DND-41 (cell line): ENCODE measurements around the gene UBTD1.

Experiments
- ATAC-seq: fragments of 200-7000 bp; cut with Tn5 transposase; 3 replicates; pipeline ENCODE4 v1.9.1; 2021; ENCODE audit warnings: low read depth; ENCODE audit not compliant: insufficient read depth
- DNase-seq: peaks from one replicate; pipeline ENCODE4 v3.0.0-alpha.2; 2020
- H2AFZ ChIP-seq: 2 replicates; pipeline ENCODE4 v1.6.0; 2012; ENCODE audit warnings: low read depth, low read length
- H3K27ac ChIP-seq: 2 replicates; pipeline ENCODE4 v1.5.1; 2012; ENCODE audit warnings: low read length, inconsistent platforms
- H3K27me3 ChIP-seq: fragments of 200-600 bp; sonication (generic); 2 replicates; pipeline ENCODE4 v1.6.0; 2012; ENCODE audit warnings: low read length, mild to moderate bottlenecking, inconsistent platforms; ENCODE audit not compliant: insufficient read depth, poor library complexity
- H3K36me3 ChIP-seq: 2 replicates; pipeline ENCODE4 v1.5.1; 2012; ENCODE audit warnings: low read length, inconsistent platforms; ENCODE audit not compliant: insufficient read depth
- H3K4me1 ChIP-seq: 2 replicates; pipeline ENCODE4 v1.5.1; 2012; ENCODE audit warnings: mild to moderate bottlenecking, low read length; ENCODE audit not compliant: insufficient read depth
- H3K4me2 ChIP-seq: 2 replicates; pipeline ENCODE4 v1.6.0; 2012; ENCODE audit warnings: mild to moderate bottlenecking, moderate library complexity, low read length, inconsistent platforms; ENCODE audit not compliant: insufficient read depth
- H3K4me3 ChIP-seq, 2 experiments: fragments of 200-600 bp in 1 of 2; shearing (Covaris generic) in 1 of 2; 2 replicates each; pipeline ENCODE4 v1.5.1; 2012 to 2016; ENCODE audit warnings: inconsistent platforms in 2 of 2, low read length in 2 of 2, mild to moderate bottlenecking in 2 of 2, low read depth in 1 of 2, moderate library complexity in 1 of 2
- H3K79me2 ChIP-seq: 2 replicates; pipeline ENCODE4 v1.6.0; 2012; ENCODE audit warnings: low read length, inconsistent platforms; ENCODE audit not compliant: insufficient read depth
- H3K9ac ChIP-seq: 2 replicates; pipeline ENCODE4 v1.6.0; 2012; ENCODE audit warnings: low read depth, mild to moderate bottlenecking, inconsistent platforms, low read length, moderate library complexity
- H3K9me3 ChIP-seq: 2 replicates; pipeline ENCODE4 v1.5.1; 2012; ENCODE audit warnings: low read length, moderate library complexity, mild to moderate bottlenecking, inconsistent platforms; ENCODE audit not compliant: insufficient read depth, severe bottlenecking
- H4K20me1 ChIP-seq: 2 replicates; pipeline ENCODE4 v1.6.0; 2012; ENCODE audit warnings: low read length; ENCODE audit not compliant: insufficient read depth
- EZH2 ChIP-seq: IDR thresholded peaks from 3 replicates; pipeline ENCODE4 v1.6.1; 2012; ENCODE audit warnings: borderline replicate concordance, low read depth, mild to moderate bottlenecking, moderate library complexity, low read length, inconsistent platforms; ENCODE audit not compliant: severe bottlenecking
- TF ChIP-seq, protein P1 (sequence below): IDR thresholded peaks from 2 replicates; pipeline ENCODE4 v1.5.1; 2012; ENCODE audit warnings: borderline replicate concordance, low read length, moderate library complexity, mild to moderate bottlenecking; ENCODE audit not compliant: poor library complexity, severe bottlenecking; ENCODE audit errors: extremely low read depth

Gene UBTD1

GRCh38 chr10:97566336-97566996, 67.7 kb downstream of the UBTD1 start:
- H3K4me1 ChIP-seq, result no peaks in the 10 kb centered on the region
- H3K4me2 ChIP-seq, result no peak overlapping the region
- TF ChIP-seq EZH2, result no peak
- TF ChIP-seq, protein P1, sequence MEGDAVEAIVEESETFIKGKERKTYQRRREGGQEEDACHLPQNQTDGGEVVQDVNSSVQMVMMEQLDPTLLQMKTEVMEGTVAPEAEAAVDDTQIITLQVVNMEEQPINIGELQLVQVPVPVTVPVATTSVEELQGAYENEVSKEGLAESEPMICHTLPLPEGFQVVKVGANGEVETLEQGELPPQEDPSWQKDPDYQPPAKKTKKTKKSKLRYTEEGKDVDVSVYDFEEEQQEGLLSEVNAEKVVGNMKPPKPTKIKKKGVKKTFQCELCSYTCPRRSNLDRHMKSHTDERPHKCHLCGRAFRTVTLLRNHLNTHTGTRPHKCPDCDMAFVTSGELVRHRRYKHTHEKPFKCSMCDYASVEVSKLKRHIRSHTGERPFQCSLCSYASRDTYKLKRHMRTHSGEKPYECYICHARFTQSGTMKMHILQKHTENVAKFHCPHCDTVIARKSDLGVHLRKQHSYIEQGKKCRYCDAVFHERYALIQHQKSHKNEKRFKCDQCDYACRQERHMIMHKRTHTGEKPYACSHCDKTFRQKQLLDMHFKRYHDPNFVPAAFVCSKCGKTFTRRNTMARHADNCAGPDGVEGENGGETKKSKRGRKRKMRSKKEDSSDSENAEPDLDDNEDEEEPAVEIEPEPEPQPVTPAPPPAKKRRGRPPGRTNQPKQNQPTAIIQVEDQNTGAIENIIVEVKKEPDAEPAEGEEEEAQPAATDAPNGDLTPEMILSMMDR, result no peak
- no peak overlapping the region for H3K27ac ChIP-seq
- H3K79me2 ChIP-seq, result no peaks in the 10 kb centered on the region
- no peaks in the 10 kb centered on the region for H3K36me3 ChIP-seq
- no peak overlapping the region for H3K9ac ChIP-seq
- H3K9me3 ChIP-seq, result no peaks in the 10 kb centered on the region
- no peak overlapping the region for H3K4me3 ChIP-seq
- no peak overlapping the region for H2AFZ ChIP-seq
- H4K20me1 ChIP-seq, result no peaks in the 10 kb centered on the region
- DNase-seq (no peak), ATAC-seq (no peak)
- H3K27me3 ChIP-seq, result no peaks in the 10 kb centered on the region

- no peaks in the 10 kb centered on the region for H4K20me1 ChIP-seq
- H3K27me3 ChIP-seq, result no peaks in the 10 kb centered on the region
- H3K4me3 ChIP-seq, result no peak overlapping the region
- H3K9me3 ChIP-seq, result no peaks in the 10 kb centered on the region
- TF ChIP-seq, protein P1, result no peak
- no peak for TF ChIP-seq EZH2
- H3K9ac ChIP-seq, result no peak overlapping the region
- no peak overlapping the region for H3K27ac ChIP-seq
- no peaks in the 10 kb centered on the region for H3K79me2 ChIP-seq
- no peak for ATAC-seq
- H3K4me2 ChIP-seq, result no peak overlapping the region
- no peak overlapping the region for H2AFZ ChIP-seq
- no peak for DNase-seq
- H3K36me3 ChIP-seq, result no peaks in the 10 kb centered on the region
- no peaks in the 10 kb centered on the region for H3K4me1 ChIP-seq
Measured at GRCh38 chr10:97567891-97568290, 69.2 kb downstream of the UBTD1 start.

GRCh38 chr10:97570146-97570788, 71.5 kb downstream of the UBTD1 start:
- H3K27ac ChIP-seq, result no peak overlapping the region
- no peaks in the 10 kb centered on the region for H3K36me3 ChIP-seq
- H3K79me2 ChIP-seq, result no peaks in the 10 kb centered on the region
- no peak for TF ChIP-seq EZH2
- TF ChIP-seq, protein P1, result no peak
- no peaks in the 10 kb centered on the region for H4K20me1 ChIP-seq
- no peaks in the 10 kb centered on the region for H3K27me3 ChIP-seq
- no peaks in the 10 kb centered on the region for H3K4me1 ChIP-seq
- H2AFZ ChIP-seq, result no peak overlapping the region
- ATAC-seq (no peak), DNase-seq (no peak)
- no peak overlapping the region for H3K4me2 ChIP-seq
- no peaks in the 10 kb centered on the region for H3K9me3 ChIP-seq
- H3K9ac ChIP-seq, result no peak overlapping the region
- H3K4me3 ChIP-seq, result no peak overlapping the region
